HEK293 (cell line): Measurements from ENCODE around the gene RASGRP1.

Experiments used
- CTCF ChIA-PET: fragments of 350-600 bp; formaldehyde crosslinking; extraction: SDS; loops from one replicate; lab custom pipeline; 2021; ENCODE audit warnings: antibody characterized with exemption; lab: Yijun Ruan, JAX
- POLR2A ChIA-PET: fragments of 300-600 bp; formaldehyde crosslinking; extraction: SDS; loops from one replicate; lab custom pipeline; 2020; ENCODE audit warnings: antibody characterized with exemption, inconsistent platforms; lab: Yijun Ruan, JAX
- H3K27ac ChIP-seq: fragments of 200-500 bp; sonication (Bioruptor generic); 2 replicates; pipeline ENCODE4 v1.5.1; 2014; ENCODE audit warnings: low read depth, low read length, control low read depth, inconsistent platforms; ENCODE audit errors: extremely low read depth
- H3K36me3 ChIP-seq, 2 experiments: fragments of 200-500 bp in 1 of 2; sonication (Bioruptor generic) in 1 of 2; 1 replicate in 1 of 2; 2 replicates in 1 of 2; pipeline ENCODE4 v1.5.1; 2014 to 2017; ENCODE audit warnings: inconsistent platforms in 2 of 2, low read length in 2 of 2; ENCODE audit not compliant: control insufficient read depth in 2 of 2, insufficient read depth in 1 of 2
- H3K4me1 ChIP-seq: fragments of 200-500 bp; sonication (Bioruptor generic); 2 replicates; pipeline ENCODE4 v1.5.1; 2014; ENCODE audit warnings: mild to moderate bottlenecking, low read length, inconsistent platforms; ENCODE audit not compliant: control insufficient read depth, insufficient read depth
- H3K4me3 ChIP-seq: 2 replicates; pipeline ENCODE4 v1.5.1; 2011; ENCODE audit warnings: low read depth, mild to moderate bottlenecking, control low read depth, low read length, moderate library complexity
- H3K9me3 ChIP-seq: fragments of 200-500 bp; sonication (Bioruptor generic); 2 replicates; pipeline ENCODE4 v1.5.1; 2014; ENCODE audit warnings: low read depth, low read length, inconsistent platforms; ENCODE audit not compliant: control insufficient read depth, insufficient read depth
- ATF2 ChIP-seq: fragments of 450-650 bp; formaldehyde crosslinking; IDR thresholded peaks from 2 replicates; pipeline ENCODE4 v1.5.1; 2016; ENCODE audit warnings: missing biosample characterization, missing genetic modification characterization, low read depth
- FEZF1 ChIP-seq: fragments of 450-650 bp; formaldehyde crosslinking; IDR thresholded peaks from 2 replicates; pipeline ENCODE4 v1.5.1; 2016; ENCODE audit warnings: missing biosample characterization, missing genetic modification characterization
- ZBTB20 ChIP-seq: fragments of 450-650 bp; formaldehyde crosslinking; IDR thresholded peaks from 2 replicates; pipeline ENCODE4 v1.5.1; 2016; ENCODE audit warnings: missing biosample characterization, missing genetic modification characterization
- ZBTB49 ChIP-seq: fragments of 450-650 bp; formaldehyde crosslinking; IDR thresholded peaks from 2 replicates; pipeline ENCODE4 v1.5.1; 2016; ENCODE audit warnings: missing biosample characterization, missing genetic modification characterization, low read depth
- ZNF155 ChIP-seq: fragments of 450-650 bp; formaldehyde crosslinking; IDR thresholded peaks from 2 replicates; pipeline ENCODE4 v1.5.1; 2016; ENCODE audit warnings: missing biosample characterization, missing genetic modification characterization
- ZNF223 ChIP-seq: fragments of 450-650 bp; formaldehyde crosslinking; IDR thresholded peaks from 2 replicates; pipeline ENCODE4 v1.5.1; 2016; ENCODE audit warnings: missing biosample characterization, missing genetic modification characterization
- ZNF529 ChIP-seq: fragments of 450-650 bp; formaldehyde crosslinking; IDR thresholded peaks from 2 replicates; pipeline ENCODE4 v1.5.1; 2017; ENCODE audit warnings: missing genetic modification characterization, missing biosample characterization; ENCODE audit not compliant: insufficient replicate concordance
- ZNF555 ChIP-seq: fragments of 450-650 bp; formaldehyde crosslinking; conservative IDR thresholded peaks from 2 replicates; pipeline ENCODE4 v1.5.1; 2017; ENCODE audit warnings: missing biosample characterization, mild to moderate bottlenecking, missing genetic modification characterization, inconsistent platforms
- ZNF600 ChIP-seq: fragments of 450-650 bp; formaldehyde crosslinking; IDR thresholded peaks from 2 replicates; pipeline ENCODE4 v1.5.1; 2016; ENCODE audit warnings: missing biosample characterization, missing genetic modification characterization
- ZNF629 ChIP-seq: fragments of 450-650 bp; formaldehyde crosslinking; IDR thresholded peaks from 2 replicates; pipeline ENCODE4 v1.5.1; 2017; ENCODE audit warnings: missing biosample characterization, missing genetic modification characterization
- ZNF785 ChIP-seq: fragments of 450-650 bp; formaldehyde crosslinking; IDR thresholded peaks from 2 replicates; pipeline ENCODE4 v1.5.1; 2016; ENCODE audit warnings: missing biosample characterization, missing genetic modification characterization
- TF ChIP-seq, protein P1 (sequence below): fragments of 450-650 bp; formaldehyde crosslinking; IDR thresholded peaks from 2 replicates; pipeline ENCODE4 v1.5.1; 2016; ENCODE audit warnings: missing biosample characterization, missing genetic modification characterization, borderline replicate concordance
- TF ChIP-seq, protein P2 (sequence below): fragments of 450-650 bp; formaldehyde crosslinking; IDR thresholded peaks from 2 replicates; pipeline ENCODE4 v1.5.1; 2016; ENCODE audit warnings: missing biosample characterization, missing genetic modification characterization
- TF ChIP-seq, protein P3 (sequence below): fragments of 450-650 bp; formaldehyde crosslinking; IDR thresholded peaks from 2 replicates; pipeline ENCODE4 v1.5.1; 2017; ENCODE audit warnings: missing biosample characterization, missing genetic modification characterization

RASGRP1 gene

GRCh38 chr15:38539008-38539343 lies 25.6 kb downstream of the RASGRP1 start (continued):
- TF ChIP-seq, protein P1, sequence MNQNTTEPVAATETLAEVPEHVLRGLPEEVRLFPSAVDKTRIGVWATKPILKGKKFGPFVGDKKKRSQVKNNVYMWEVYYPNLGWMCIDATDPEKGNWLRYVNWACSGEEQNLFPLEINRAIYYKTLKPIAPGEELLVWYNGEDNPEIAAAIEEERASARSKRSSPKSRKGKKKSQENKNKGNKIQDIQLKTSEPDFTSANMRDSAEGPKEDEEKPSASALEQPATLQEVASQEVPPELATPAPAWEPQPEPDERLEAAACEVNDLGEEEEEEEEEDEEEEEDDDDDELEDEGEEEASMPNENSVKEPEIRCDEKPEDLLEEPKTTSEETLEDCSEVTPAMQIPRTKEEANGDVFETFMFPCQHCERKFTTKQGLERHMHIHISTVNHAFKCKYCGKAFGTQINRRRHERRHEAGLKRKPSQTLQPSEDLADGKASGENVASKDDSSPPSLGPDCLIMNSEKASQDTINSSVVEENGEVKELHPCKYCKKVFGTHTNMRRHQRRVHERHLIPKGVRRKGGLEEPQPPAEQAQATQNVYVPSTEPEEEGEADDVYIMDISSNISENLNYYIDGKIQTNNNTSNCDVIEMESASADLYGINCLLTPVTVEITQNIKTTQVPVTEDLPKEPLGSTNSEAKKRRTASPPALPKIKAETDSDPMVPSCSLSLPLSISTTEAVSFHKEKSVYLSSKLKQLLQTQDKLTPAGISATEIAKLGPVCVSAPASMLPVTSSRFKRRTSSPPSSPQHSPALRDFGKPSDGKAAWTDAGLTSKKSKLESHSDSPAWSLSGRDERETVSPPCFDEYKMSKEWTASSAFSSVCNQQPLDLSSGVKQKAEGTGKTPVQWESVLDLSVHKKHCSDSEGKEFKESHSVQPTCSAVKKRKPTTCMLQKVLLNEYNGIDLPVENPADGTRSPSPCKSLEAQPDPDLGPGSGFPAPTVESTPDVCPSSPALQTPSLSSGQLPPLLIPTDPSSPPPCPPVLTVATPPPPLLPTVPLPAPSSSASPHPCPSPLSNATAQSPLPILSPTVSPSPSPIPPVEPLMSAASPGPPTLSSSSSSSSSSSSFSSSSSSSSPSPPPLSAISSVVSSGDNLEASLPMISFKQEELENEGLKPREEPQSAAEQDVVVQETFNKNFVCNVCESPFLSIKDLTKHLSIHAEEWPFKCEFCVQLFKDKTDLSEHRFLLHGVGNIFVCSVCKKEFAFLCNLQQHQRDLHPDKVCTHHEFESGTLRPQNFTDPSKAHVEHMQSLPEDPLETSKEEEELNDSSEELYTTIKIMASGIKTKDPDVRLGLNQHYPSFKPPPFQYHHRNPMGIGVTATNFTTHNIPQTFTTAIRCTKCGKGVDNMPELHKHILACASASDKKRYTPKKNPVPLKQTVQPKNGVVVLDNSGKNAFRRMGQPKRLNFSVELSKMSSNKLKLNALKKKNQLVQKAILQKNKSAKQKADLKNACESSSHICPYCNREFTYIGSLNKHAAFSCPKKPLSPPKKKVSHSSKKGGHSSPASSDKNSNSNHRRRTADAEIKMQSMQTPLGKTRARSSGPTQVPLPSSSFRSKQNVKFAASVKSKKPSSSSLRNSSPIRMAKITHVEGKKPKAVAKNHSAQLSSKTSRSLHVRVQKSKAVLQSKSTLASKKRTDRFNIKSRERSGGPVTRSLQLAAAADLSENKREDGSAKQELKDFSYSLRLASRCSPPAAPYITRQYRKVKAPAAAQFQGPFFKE: no peak
- no peak for TF ChIP-seq ZNF529 (tag by site-specific recombination)
- TF ChIP-seq, all 188 proteins: peak for 0

DNA sequence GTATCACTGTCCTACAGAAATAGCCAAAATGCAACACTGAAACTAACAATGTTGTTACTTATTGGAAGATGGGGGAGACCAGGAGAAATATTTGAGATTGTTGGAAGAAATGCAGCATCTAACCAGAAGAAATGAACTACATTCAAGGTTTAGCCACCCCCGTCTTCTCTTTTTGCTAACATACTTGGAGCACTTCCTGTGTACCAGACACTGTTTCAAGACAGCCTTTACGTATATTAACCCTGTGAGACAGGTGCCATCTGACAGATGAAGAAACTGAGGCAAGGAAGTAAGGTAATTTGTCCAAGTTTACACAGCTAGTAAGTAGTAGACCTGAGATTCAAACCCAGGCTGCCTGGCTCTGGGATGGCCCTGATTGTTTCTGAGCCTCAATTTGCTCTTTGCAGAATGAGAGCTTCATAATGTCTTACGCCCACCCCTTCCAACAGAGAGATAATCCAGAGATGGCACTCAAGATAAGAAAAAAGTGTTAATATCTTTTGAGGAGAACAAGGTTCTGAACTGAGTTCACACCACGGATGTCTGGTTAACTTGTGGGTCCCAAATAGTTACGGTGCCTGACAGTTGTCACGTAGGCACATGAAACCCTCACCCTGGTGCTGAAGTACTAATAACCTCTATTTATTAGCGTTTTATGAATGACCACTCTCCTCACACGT lies 26.1 kb downstream of the RASGRP1 start:
- no peak overlapping the region for H3K4me3 ChIP-seq
- TF ChIP-seq FEZF1 (tag by site-specific recombination) (no peak), ZNF223 (tag by site-specific recombination) (no peak), ZNF555 (no peak), ZNF785 (tag by site-specific recombination) (no peak), ZBTB49 (tag by site-specific recombination) (no peak)
- TF ChIP-seq, protein P2, sequence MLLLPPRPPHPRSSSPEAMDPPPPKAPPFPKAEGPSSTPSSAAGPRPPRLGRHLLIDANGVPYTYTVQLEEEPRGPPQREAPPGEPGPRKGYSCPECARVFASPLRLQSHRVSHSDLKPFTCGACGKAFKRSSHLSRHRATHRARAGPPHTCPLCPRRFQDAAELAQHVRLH (tag by site-specific recombination): no peak
- no peaks in the 10 kb centered on the region for H3K9me3 ChIP-seq
- ChIA-PET POLR2A (no interaction called here), CTCF (interaction anchor here (0.7 to 1.1 kb wide), 2 partner anchors 26 to 211 kb away, joined by 4 to 7 read pairs; partner anchors contain the start of gene RASGRP1)
- no peak overlapping the region for H3K27ac ChIP-seq
- H3K36me3 ChIP-seq: no peaks in the 10 kb centered on the region
- H3K4me1 ChIP-seq: peaks cover 8% of the 10 kb centered on the region; the same call in 1 of the 2 replicates

- Histone ChIP-seq H3K4me3 (no peak overlapping the region), H3K36me3 (no peaks in the 10 kb centered on the region), H3K4me1 (peaks cover 8% of the 10 kb centered on the region; the same call in 1 of the 2 replicates), H3K27ac (no peak overlapping the region), H3K9me3 (no peaks in the 10 kb centered on the region)
- ChIA-PET CTCF (interaction anchor here (1.2 kb wide), 1 partner anchor 160 kb away, joined by 5 read pairs; no protein-coding TSS in a partner anchor), POLR2A (no interaction called here)
- TF ChIP-seq, protein P3, sequence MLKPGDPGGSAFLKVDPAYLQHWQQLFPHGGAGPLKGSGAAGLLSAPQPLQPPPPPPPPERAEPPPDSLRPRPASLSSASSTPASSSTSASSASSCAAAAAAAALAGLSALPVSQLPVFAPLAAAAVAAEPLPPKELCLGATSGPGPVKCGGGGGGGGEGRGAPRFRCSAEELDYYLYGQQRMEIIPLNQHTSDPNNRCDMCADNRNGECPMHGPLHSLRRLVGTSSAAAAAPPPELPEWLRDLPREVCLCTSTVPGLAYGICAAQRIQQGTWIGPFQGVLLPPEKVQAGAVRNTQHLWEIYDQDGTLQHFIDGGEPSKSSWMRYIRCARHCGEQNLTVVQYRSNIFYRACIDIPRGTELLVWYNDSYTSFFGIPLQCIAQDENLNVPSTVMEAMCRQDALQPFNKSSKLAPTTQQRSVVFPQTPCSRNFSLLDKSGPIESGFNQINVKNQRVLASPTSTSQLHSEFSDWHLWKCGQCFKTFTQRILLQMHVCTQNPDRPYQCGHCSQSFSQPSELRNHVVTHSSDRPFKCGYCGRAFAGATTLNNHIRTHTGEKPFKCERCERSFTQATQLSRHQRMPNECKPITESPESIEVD (tag by site-specific recombination): peak; percentile 33; the same call in 1 of the 2 replicates
- TF ChIP-seq ZNF629 (peak; percentile 72), ZNF155 (tag by site-specific recombination) (no peak), ZBTB20 (tag by site-specific recombination) (no peak), FEZF1 (tag by site-specific recombination) (peak; percentile 60), ZNF600 (tag by site-specific recombination) (no peak), ATF2 (tag by site-specific recombination) (peak; percentile 82)
Observed at GRCh38 chr15:38536201-38536676, 28.4 kb downstream of the RASGRP1 start.
